ENCODE measurements around the gene LOC101059915.

Gene LOC101059915

DNA sequence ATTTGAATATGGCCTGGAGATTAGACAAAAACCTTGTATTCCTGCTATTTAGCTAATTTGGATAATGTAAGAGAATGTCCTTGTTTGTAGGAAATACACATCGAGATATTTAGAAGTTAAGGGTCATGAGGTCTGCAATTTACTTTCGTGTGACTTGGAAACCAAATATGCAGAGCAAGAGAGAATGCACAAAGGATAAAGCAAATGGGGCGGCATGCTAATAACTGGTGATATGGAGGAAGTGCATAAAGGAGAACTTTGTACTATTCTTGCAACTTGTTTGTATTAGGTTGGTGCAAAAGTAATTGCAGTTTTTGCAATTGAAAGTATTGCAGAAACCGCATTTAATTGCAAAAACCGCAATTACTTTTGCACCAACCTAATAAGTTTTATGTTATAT lies 41.9 kb upstream of the LOC101059915 start:
- Histone ChIP-seq H3T11ph (ENCODE audit: low read length) (no peak overlapping the region), H3K9me3 (ENCODE audit: control insufficient read depth, low read depth, low read length) (peaks cover 30% of the 10 kb centered on the region), H3K4ac (ENCODE audit: low read depth, low read length) (no peak overlapping the region), H3K23ac (ENCODE audit: insufficient read length, low read depth, low read length) (no peak overlapping the region), H3K79me1 (ENCODE audit: insufficient read depth, low read depth, low read length, poor library complexity, severe bottlenecking) (no peaks in the 10 kb centered on the region), H4K5ac (ENCODE audit: insufficient read length, low read depth, low read length) (no peak overlapping the region), H3K23me2 (ENCODE audit: insufficient read length, low read depth, low read length, poor library complexity, severe bottlenecking) (no peaks in the 10 kb centered on the region), H3K27me3 (ENCODE audit: insufficient read depth, low read length) (no peaks in the 10 kb centered on the region), H2BK5ac (ENCODE audit: insufficient read length, low read length) (no peak overlapping the region), H3K27ac (ENCODE audit: insufficient read length, low read depth, low read length) (no peak overlapping the region), H3K56ac (ENCODE audit: insufficient read length, low read depth, low read length) (no peak overlapping the region), H4K8ac (replicated peaks; ENCODE audit: insufficient read length, low read depth, low read length) (no peak overlapping the region), H3K4me1 (ENCODE audit: insufficient read depth, low read length) (no peaks in the 10 kb centered on the region), H2BK20ac (ENCODE audit: low read depth, low read length, poor library complexity, severe bottlenecking) (no peak overlapping the region), H2BK15ac (ENCODE audit: low read depth, low read length) (no peak overlapping the region), H3K79me2 (ENCODE audit: insufficient read depth, low read length) (no peaks in the 10 kb centered on the region), H4K20me1 (ENCODE audit: control insufficient read depth, insufficient read depth, insufficient read length) (no peaks in the 10 kb centered on the region), H3K18ac (ENCODE audit: insufficient read length, low read depth, low read length) (no peak overlapping the region), H3K4me2 (ENCODE audit: insufficient read depth, insufficient read length, low read length) (no peak overlapping the region), H2AFZ (ENCODE audit: low read length) (no peak overlapping the region), H2BK120ac (ENCODE audit: low read depth, low read length, poor library complexity, severe bottlenecking) (no peak overlapping the region), H4K91ac (ENCODE audit: insufficient read length, low read depth, low read length) (no peak overlapping the region), H2AK5ac (ENCODE audit: insufficient read length, low read length) (no peak overlapping the region), H3K9ac (ENCODE audit: extremely low read depth, insufficient read length, low read length) (no peak overlapping the region), H2BK12ac (ENCODE audit: insufficient read length, low read depth, low read length) (no peak overlapping the region), H3K14ac (ENCODE audit: insufficient read depth, low read length) (no peak overlapping the region)
- TF ChIP-seq, protein P1, sequence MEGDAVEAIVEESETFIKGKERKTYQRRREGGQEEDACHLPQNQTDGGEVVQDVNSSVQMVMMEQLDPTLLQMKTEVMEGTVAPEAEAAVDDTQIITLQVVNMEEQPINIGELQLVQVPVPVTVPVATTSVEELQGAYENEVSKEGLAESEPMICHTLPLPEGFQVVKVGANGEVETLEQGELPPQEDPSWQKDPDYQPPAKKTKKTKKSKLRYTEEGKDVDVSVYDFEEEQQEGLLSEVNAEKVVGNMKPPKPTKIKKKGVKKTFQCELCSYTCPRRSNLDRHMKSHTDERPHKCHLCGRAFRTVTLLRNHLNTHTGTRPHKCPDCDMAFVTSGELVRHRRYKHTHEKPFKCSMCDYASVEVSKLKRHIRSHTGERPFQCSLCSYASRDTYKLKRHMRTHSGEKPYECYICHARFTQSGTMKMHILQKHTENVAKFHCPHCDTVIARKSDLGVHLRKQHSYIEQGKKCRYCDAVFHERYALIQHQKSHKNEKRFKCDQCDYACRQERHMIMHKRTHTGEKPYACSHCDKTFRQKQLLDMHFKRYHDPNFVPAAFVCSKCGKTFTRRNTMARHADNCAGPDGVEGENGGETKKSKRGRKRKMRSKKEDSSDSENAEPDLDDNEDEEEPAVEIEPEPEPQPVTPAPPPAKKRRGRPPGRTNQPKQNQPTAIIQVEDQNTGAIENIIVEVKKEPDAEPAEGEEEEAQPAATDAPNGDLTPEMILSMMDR (conservative IDR thresholded peaks at IDR 0.05): no peak
- H3K9me3 Mint-ChIP-seq: peaks cover 69 to 75% of the 10 kb centered on the region in 2 experiments
- peaks cover 2 to 9% of the 10 kb centered on the region in 2 experiments; a peak in 1 of 4 replicates for H3K4me1 Mint-ChIP-seq
- no peak overlapping the region; a peak in 1 of 5 replicates for H3K4me3 Mint-ChIP-seq
- peaks cover 0 to 6% (median 2%) of the 10 kb centered on the region in 3 experiments; a peak in 4 of 7 replicates for H3K36me3 Mint-ChIP-seq (ENCODE audit: insufficient read depth in 1 of 3, low read depth in 3 of 3)
- H3K27me3 Mint-ChIP-seq (ENCODE audit: low read depth): no peaks in the 10 kb centered on the region
- WGBS (ENCODE audit: extremely low coverage, insufficient read length, low lambda C conversion rate): no CpG with 5 or more reads among the region's 5 CpGs
- DNase-seq: no peak
- no peak overlapping the region for H3K27ac Mint-ChIP-seq
